HepG2 (cell line): Measurements from ENCODE around the gene RPH3AL. TPM values are rescaled to one million over a fixed set of nuclear protein-coding genes. Genes with fewer than 3 reads are reported as not detected.

Experiments
- ATF7-NPFF ChIP-seq: sonication (generic); formaldehyde crosslinking; IDR thresholded peaks from 2 replicates; pipeline ENCODE4 v1.8.1; 2023; ENCODE audit warnings: mild to moderate bottlenecking, low read depth, missing genetic modification reagents, moderate library complexity
- BCL6 ChIP-seq: IDR thresholded peaks from 2 replicates; pipeline ENCODE4 v1.6.1; 2016; ENCODE audit warnings: missing genetic modification reagents, missing compliant biosample characterization
- CEBPG ChIP-seq: IDR thresholded peaks from 2 replicates; pipeline ENCODE4 v1.6.1; 2016
- EEA1 ChIP-seq: sonication (generic); formaldehyde crosslinking; IDR thresholded peaks from 2 replicates; pipeline ENCODE4 v1.5.1; 2020; ENCODE audit warnings: mild to moderate bottlenecking, missing genetic modification reagents, borderline replicate concordance
- ESRRA ChIP-seq: sonication (generic); formaldehyde crosslinking; IDR thresholded peaks from 2 replicates; pipeline ENCODE4 v1.5.1; 2020; ENCODE audit warnings: mild to moderate bottlenecking, low read depth, missing genetic modification reagents
- FOXC1 ChIP-seq: sonication (generic); formaldehyde crosslinking; IDR thresholded peaks from 2 replicates; pipeline ENCODE4 v1.8.0; 2022; ENCODE audit warnings: mild to moderate bottlenecking, missing genetic modification reagents, borderline replicate concordance
- HDAC1 ChIP-seq: sonication (generic); formaldehyde crosslinking; IDR thresholded peaks from 2 replicates; pipeline ENCODE4 v1.5.1; 2020; ENCODE audit warnings: mild to moderate bottlenecking, missing genetic modification reagents
- HNF4A ChIP-seq: sonication (generic); formaldehyde crosslinking; IDR thresholded peaks from 2 replicates; pipeline ENCODE4 v1.4.0; 2020; ENCODE audit warnings: missing genetic modification reagents
- KLF12 ChIP-seq: sonication (generic); formaldehyde crosslinking; IDR thresholded peaks from 2 replicates; pipeline ENCODE4 v1.4.0; 2020; ENCODE audit warnings: missing genetic modification reagents, borderline replicate concordance
- NPAS2 ChIP-seq: sonication (generic); formaldehyde crosslinking; IDR thresholded peaks from 2 replicates; pipeline ENCODE4 v1.8.0; 2022; ENCODE audit warnings: mild to moderate bottlenecking, missing genetic modification reagents, borderline replicate concordance
- PRDM15 ChIP-seq: sonication (generic); formaldehyde crosslinking; IDR thresholded peaks from 2 replicates; pipeline ENCODE4 v1.4.0; 2020; ENCODE audit warnings: missing genetic modification reagents
- RXRB ChIP-seq: IDR thresholded peaks from 2 replicates; pipeline ENCODE4 v1.6.1; 2016; ENCODE audit warnings: borderline replicate concordance, missing genetic modification reagents, missing compliant biosample characterization
- SIX4 ChIP-seq: sonication (generic); formaldehyde crosslinking; IDR thresholded peaks from 2 replicates; pipeline ENCODE4 v1.4.0; 2020; ENCODE audit warnings: missing genetic modification reagents
- SMC3 ChIP-seq: IDR thresholded peaks from 2 replicates; pipeline ENCODE4 v1.6.1; 2011; ENCODE audit warnings: low read length, improper control_type of control experiment
- SOX5 ChIP-seq: IDR thresholded peaks from 2 replicates; pipeline ENCODE4 v1.6.1; 2016; ENCODE audit warnings: borderline replicate concordance
- STAG1 ChIP-seq: sonication (generic); formaldehyde crosslinking; IDR thresholded peaks from 2 replicates; pipeline ENCODE4 v1.4.0; 2020; ENCODE audit warnings: missing genetic modification reagents
- ZBTB4 ChIP-seq: sonication (generic); formaldehyde crosslinking; IDR thresholded peaks from 2 replicates; pipeline ENCODE4 v1.4.0; 2020; ENCODE audit warnings: missing genetic modification reagents, mild to moderate bottlenecking, borderline replicate concordance
- ZBTB42 ChIP-seq: sonication (generic); formaldehyde crosslinking; IDR thresholded peaks from 2 replicates; pipeline ENCODE4 v1.5.0; 2020; ENCODE audit warnings: mild to moderate bottlenecking, missing genetic modification reagents
- ZMYM2 ChIP-seq: sonication (generic); formaldehyde crosslinking; IDR thresholded peaks from 2 replicates; pipeline ENCODE4 v1.8.0; 2022; ENCODE audit warnings: mild to moderate bottlenecking, missing genetic modification reagents
- ZNF232 ChIP-seq: sonication (generic); formaldehyde crosslinking; IDR thresholded peaks from 2 replicates; pipeline ENCODE4 v1.4.0; 2020; ENCODE audit warnings: missing genetic modification reagents, borderline replicate concordance
- ZNF460 ChIP-seq: sonication (generic); formaldehyde crosslinking; IDR thresholded peaks from 2 replicates; pipeline ENCODE4 v1.5.1; 2020; ENCODE audit warnings: missing genetic modification reagents, mild to moderate bottlenecking, borderline replicate concordance
- ZNF607 ChIP-seq: sonication (generic); formaldehyde crosslinking; IDR thresholded peaks from 2 replicates; pipeline ENCODE4 v1.5.1; 2020; ENCODE audit warnings: missing genetic modification reagents, mild to moderate bottlenecking, borderline replicate concordance
- ZSCAN21 ChIP-seq: sonication (generic); formaldehyde crosslinking; IDR thresholded peaks from 2 replicates; pipeline ENCODE4 v1.8.0; 2022; ENCODE audit warnings: mild to moderate bottlenecking, missing genetic modification reagents, moderate library complexity, borderline replicate concordance
- ZSCAN25 ChIP-seq: sonication (generic); formaldehyde crosslinking; IDR thresholded peaks from 2 replicates; pipeline ENCODE4 v1.8.0; 2022; ENCODE audit warnings: mild to moderate bottlenecking, missing genetic modification reagents
- polyA plus RNA-seq, 8 experiments: library from polyadenylated mRNA; depleted of rRNA in 3 of 8; stranded (reverse) in 7 of 8; unstranded in 1 of 8; fragments of >200 nt; fragmentation: Illumina TruSeq in 4 of 8; extraction: Trizol in 4 of 8; gene quantifications; 2 replicates each; pipeline versions ENCODE4 v1.2.1 to v1.2.3, GENCODE V29; 2011 to 2016; ENCODE audit warnings: low read depth in 4 of 8, missing spikeins in 1 of 8, mixed read lengths in 1 of 8; ENCODE audit not compliant: insufficient read depth in 1 of 8
- total RNA-seq, 5 experiments: library from RNA; depleted of rRNA; stranded (reverse); fragments of >200 nt; fragmentation: Illumina TruSeq; extraction: Trizol; gene quantifications; 2 replicates each; pipeline ENCODE4 v1.2.3, GENCODE V29; 2016; ENCODE audit warnings: low read depth in 1 of 5

Gene RPH3AL
- total and polyA plus RNA-seq, 2 of the 13 experiments (the other 11 are each of a cell fraction or from before 2014, with no cell fraction given) = 7.8 to 16.4 TPM

DNA sequence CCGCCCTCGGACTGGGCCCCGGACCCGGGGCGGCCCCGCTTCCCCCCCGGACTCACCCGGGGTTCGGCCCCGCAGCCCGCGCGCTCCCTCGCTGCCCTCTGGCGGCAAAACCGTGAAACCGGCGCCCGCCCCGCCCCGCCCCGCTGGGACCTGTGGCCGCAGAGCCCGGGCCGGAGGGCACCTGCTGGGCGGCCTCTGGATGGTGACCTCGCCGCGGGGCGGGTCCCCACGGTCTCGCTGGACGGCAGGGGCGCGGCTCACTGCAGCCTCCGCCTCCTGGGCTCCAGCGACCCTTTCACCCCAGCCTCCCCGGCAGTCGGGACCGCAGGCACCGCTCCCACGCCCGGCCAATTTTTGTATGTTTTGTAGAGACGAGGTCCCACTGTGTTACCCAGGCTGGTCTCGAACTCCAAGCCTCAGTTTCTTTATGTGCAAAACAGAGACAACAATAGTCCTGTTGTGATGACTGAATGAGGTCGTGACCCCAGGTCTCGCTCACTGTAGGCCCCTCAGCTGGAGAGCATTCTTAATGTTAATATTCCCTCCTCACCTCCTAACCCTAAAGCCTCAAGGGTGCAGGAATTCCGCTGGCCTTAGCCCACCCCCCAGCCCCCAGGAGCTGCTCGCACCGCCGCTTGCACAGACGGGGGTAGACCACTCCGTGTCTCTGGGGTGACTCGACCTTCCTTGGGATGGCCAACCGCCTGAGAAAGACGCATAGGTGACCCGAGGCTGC is 33.7 kb upstream of the RPH3AL start (continued):
- 0 out of 2 replicates have a peak, but pooled peaks have one; percentile 32 for TF ChIP-seq ZBTB42
- 0 out of 2 replicates have a peak, but pooled peaks have one; percentile 34 for TF ChIP-seq HDAC1 (CRISPR knock-in tag)
- TF ChIP-seq ZNF460 (CRISPR knock-in tag) = no peak
- TF ChIP-seq ATF7-NPFF (CRISPR knock-in tag) = 0 out of 2 replicates have a peak, but pooled peaks have one; percentile 34
- TF ChIP-seq BCL6 (CRISPR knock-in tag) = no peak
- no peak for TF ChIP-seq NPAS2
- TF ChIP-seq EEA1 (CRISPR knock-in tag) = peak; percentile 43; the same call in 1 of the 2 replicates
- peak; percentile 12; the same call in 1 of the 2 replicates for TF ChIP-seq ZSCAN21
- TF ChIP-seq ZBTB4 (CRISPR knock-in tag) = no peak
- peak; percentile 47; the same call in 1 of the 2 replicates for TF ChIP-seq ZMYM2 (CRISPR knock-in tag)
- TF ChIP-seq FOXC1 = no peak
- TF ChIP-seq ESRRA (CRISPR knock-in tag) = 0 out of 2 replicates have a peak, but pooled peaks have one; percentile 20
- no peak for TF ChIP-seq CEBPG (CRISPR knock-in tag)
- peak; percentile 73; the same call in 1 of the 2 replicates for TF ChIP-seq ZNF607
- peak; percentile 57; the same call in 1 of the 2 replicates for TF ChIP-seq PRDM15 (CRISPR knock-in tag)
- peak; percentile 74 for TF ChIP-seq STAG1
- no peak for TF ChIP-seq SIX4 (CRISPR knock-in tag)
- peak; percentile 53; the same call in 1 of the 2 replicates for TF ChIP-seq RXRB (CRISPR knock-in tag)
- TF ChIP-seq ZNF232 (CRISPR knock-in tag) = no peak
- TF ChIP-seq SOX5 (CRISPR knock-in tag) = 0 out of 2 replicates have a peak, but pooled peaks have one; percentile 3
- TF ChIP-seq SMC3 = no peak
- 0 out of 2 replicates have a peak, but pooled peaks have one; percentile 12 for TF ChIP-seq HNF4A (CRISPR knock-in tag)
- no peak for TF ChIP-seq KLF12 (CRISPR knock-in tag)
- TF ChIP-seq ZSCAN25 (CRISPR knock-in tag) = peak; percentile 61
